Lower leg skin (tissue), 3 donors: ENCODE data around the gene HSFX3.
"Not testable (repeated sequence)": the region's sequence is repeated elsewhere in the genome, so short reads cannot be mapped to it uniquely, and the experiment has no call there.

Source experiments
- POLR2A ChIP-seq, 2 donors: fragments of 450-650 bp; IDR thresholded peaks; one replicate each; pipeline ENCODE4 v1.6.1; 2016 to 2017; ENCODE audit warnings: antibody characterized with exemption in 2 of 2, mild to moderate bottlenecking in 1 of 2, moderate library complexity in 1 of 2
- TF ChIP-seq, protein P1 (sequence below), 3 donors: fragments of 450-650 bp; IDR thresholded peaks; one replicate each; pipeline ENCODE4 v1.5.1; 2016; ENCODE audit warnings: antibody characterized with exemption in 3 of 3, mild to moderate bottlenecking in 3 of 3, moderate library complexity in 2 of 3

DNA sequence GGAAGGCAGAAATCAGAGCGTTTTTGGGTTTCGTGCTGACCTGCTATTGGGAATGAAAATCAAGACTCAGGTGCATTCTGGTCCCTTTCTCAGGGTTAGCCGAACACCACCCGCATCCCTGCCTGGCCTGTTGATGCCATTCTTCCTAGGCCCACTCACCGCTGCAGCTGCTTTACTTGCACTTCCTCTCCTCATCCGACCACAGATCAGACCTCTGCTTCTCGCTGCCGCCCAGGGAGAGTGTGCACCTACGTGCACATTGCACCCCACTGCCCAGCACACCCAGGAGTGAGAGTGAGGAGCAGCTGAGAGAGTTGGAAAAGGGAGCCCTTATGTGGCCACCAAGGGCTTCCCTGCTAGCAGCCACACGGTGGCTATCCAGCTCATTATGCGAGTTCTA is 12.2 kb downstream of the HSFX3 start:
- TF ChIP-seq, protein P1, sequence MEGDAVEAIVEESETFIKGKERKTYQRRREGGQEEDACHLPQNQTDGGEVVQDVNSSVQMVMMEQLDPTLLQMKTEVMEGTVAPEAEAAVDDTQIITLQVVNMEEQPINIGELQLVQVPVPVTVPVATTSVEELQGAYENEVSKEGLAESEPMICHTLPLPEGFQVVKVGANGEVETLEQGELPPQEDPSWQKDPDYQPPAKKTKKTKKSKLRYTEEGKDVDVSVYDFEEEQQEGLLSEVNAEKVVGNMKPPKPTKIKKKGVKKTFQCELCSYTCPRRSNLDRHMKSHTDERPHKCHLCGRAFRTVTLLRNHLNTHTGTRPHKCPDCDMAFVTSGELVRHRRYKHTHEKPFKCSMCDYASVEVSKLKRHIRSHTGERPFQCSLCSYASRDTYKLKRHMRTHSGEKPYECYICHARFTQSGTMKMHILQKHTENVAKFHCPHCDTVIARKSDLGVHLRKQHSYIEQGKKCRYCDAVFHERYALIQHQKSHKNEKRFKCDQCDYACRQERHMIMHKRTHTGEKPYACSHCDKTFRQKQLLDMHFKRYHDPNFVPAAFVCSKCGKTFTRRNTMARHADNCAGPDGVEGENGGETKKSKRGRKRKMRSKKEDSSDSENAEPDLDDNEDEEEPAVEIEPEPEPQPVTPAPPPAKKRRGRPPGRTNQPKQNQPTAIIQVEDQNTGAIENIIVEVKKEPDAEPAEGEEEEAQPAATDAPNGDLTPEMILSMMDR (IDR thresholded peaks at IDR 0.05): not testable (repeated sequence)
- TF ChIP-seq POLR2A (IDR thresholded peaks at IDR 0.05): not testable (repeated sequence)
